H1 (cell line): ENCODE results near the gene CD3D. TPM values are rescaled to one million over a fixed set of nuclear protein-coding genes. Genes with fewer than 3 reads are reported as not detected.
A peak's percentile ranks its signal among the peaks of the same experiment; 100 is the strongest.

ENCODE experiments used
- CTCF ChIA-PET: fragments of 300-600 bp; sonication (Branson Sonifier 250); formaldehyde crosslinking; loops from one replicate; lab custom pipeline; 2021; ENCODE audit not compliant: partially characterized antibody; lab: Charles Lee
- POLR2A ChIA-PET: fragments of 300-600 bp; sonication (Branson Sonifier 250); formaldehyde crosslinking; loops from one replicate; lab custom pipeline; 2021; ENCODE audit warnings: inconsistent platforms; ENCODE audit not compliant: partially characterized antibody; lab: Charles Lee
- DNase-seq, 2 experiments: peaks; one replicate each; pipeline versions ENCODE4 v3.0.0 to v3.0.0-alpha.2; 2010 to 2022; ENCODE audit warnings: low spot score in 2 of 2, low read depth in 1 of 2, mixed read lengths in 1 of 2
- FAIRE-seq: peaks from 2 replicates; lab custom pipeline; 2011; peaks lifted over from hg19 to GRCh38; lab: Jason Lieb, UNC
- H2AFZ ChIP-seq: 2 replicates; pipeline ENCODE4 v1.8.1; 2012; ENCODE audit warnings: low read length, inconsistent platforms
- H2AK5ac ChIP-seq: 2 replicates; pipeline ENCODE4 v1.6.1; 2013; ENCODE audit warnings: low read depth, low read length
- H2BK120ac ChIP-seq: replicated peaks from 2 replicates; pipeline ENCODE3; 2013; ENCODE audit warnings: low read depth, low read length, inconsistent platforms
- H2BK12ac ChIP-seq: 2 replicates; pipeline ENCODE4 v1.6.1; 2013; ENCODE audit warnings: low read depth, low read length
- H2BK15ac ChIP-seq: 2 replicates; pipeline ENCODE4 v1.6.1; 2013; ENCODE audit warnings: low read length
- H2BK20ac ChIP-seq: 2 replicates; pipeline ENCODE4 v1.6.1; 2013; ENCODE audit warnings: low read length
- H2BK5ac ChIP-seq: 2 replicates; pipeline ENCODE4 v1.6.1; 2013; ENCODE audit warnings: low read depth, low read length
- H3K14ac ChIP-seq: 2 replicates; pipeline ENCODE4 v1.6.1; 2013; ENCODE audit warnings: inconsistent platforms; ENCODE audit not compliant: insufficient read length
- H3K18ac ChIP-seq: 2 replicates; pipeline ENCODE4 v1.6.1; 2013; ENCODE audit warnings: low read length; ENCODE audit errors: extremely low read depth
- H3K23ac ChIP-seq: 2 replicates; pipeline ENCODE4 v1.6.1; 2013; ENCODE audit warnings: inconsistent platforms; ENCODE audit not compliant: insufficient read length
- H3K23me2 ChIP-seq: 2 replicates; pipeline ENCODE4 v1.6.1; 2013; ENCODE audit warnings: low read depth, low read length
- H3K27ac ChIP-seq: 2 replicates; pipeline ENCODE4 v1.6.1; 2011; ENCODE audit warnings: low read depth, low read length, inconsistent platforms
- H3K27me3 ChIP-seq, 4 experiments: replicated peaks in 1 of 4; 1 replicate in 1 of 4; 2 replicates in 3 of 4; pipeline versions ENCODE4 v1.6.1 to v1.8.1; 2011 to 2013; ENCODE audit warnings: low read length in 3 of 4, mild to moderate bottlenecking in 3 of 4, inconsistent platforms in 2 of 4, mixed read lengths in 2 of 4, moderate library complexity in 1 of 4; ENCODE audit not compliant: control insufficient read depth in 3 of 4, insufficient read depth in 3 of 4; ENCODE audit errors: extremely low read depth in 1 of 4
- H3K36me3 ChIP-seq, 4 experiments: 2 replicates each; pipeline versions ENCODE4 v1.6.1 to v1.8.1; 2011 to 2013; ENCODE audit warnings: mild to moderate bottlenecking in 4 of 4, low read length in 3 of 4, moderate library complexity in 2 of 4, control low read depth in 1 of 4, inconsistent platforms in 1 of 4; ENCODE audit not compliant: insufficient read depth in 4 of 4, control insufficient read depth in 2 of 4
- H3K4ac ChIP-seq: replicated peaks from 2 replicates; pipeline ENCODE3; 2013; ENCODE audit warnings: low read length, low read depth, mixed read lengths, inconsistent platforms; ENCODE audit not compliant: insufficient read length
- H3K4me1 ChIP-seq, 4 experiments: replicated peaks in 1 of 4; 1 replicate in 1 of 4; 2 replicates in 3 of 4; pipeline versions ENCODE4 v1.6.1 to v1.8.1; 2011 to 2013; ENCODE audit warnings: low read length in 3 of 4, inconsistent platforms in 2 of 4, mixed read lengths in 1 of 4; ENCODE audit not compliant: insufficient read depth in 4 of 4, control insufficient read depth in 3 of 4
- H3K4me2 ChIP-seq, 2 experiments: 2 replicates each; pipeline versions ENCODE4 v1.6.1 to v1.8.1; 2011 to 2013; ENCODE audit warnings: low read depth in 2 of 2, low read length in 2 of 2, control low read depth in 1 of 2, inconsistent platforms in 1 of 2, mild to moderate bottlenecking in 1 of 2; ENCODE audit not compliant: insufficient read depth in 1 of 2
- H3K4me3 ChIP-seq, 4 experiments: fragments of 200-600, 300-600 bp in 1 of 4; sonication (generic), shearing (Covaris generic), sonication (Bioruptor Twin) in 1 of 4; 2 replicates each; pipeline versions ENCODE4 v1.5.1 to v1.8.1; 2011 to 2016; ENCODE audit warnings: low read length in 4 of 4, low read depth in 3 of 4, control low read depth in 2 of 4, inconsistent platforms in 2 of 4, mild to moderate bottlenecking in 2 of 4, mixed read lengths in 1 of 4, moderate library complexity in 1 of 4; ENCODE audit not compliant: insufficient read depth in 2 of 4; ENCODE audit errors: extremely low read depth in 1 of 4
- H3K56ac ChIP-seq: replicated peaks from 2 replicates; pipeline ENCODE3; 2013; ENCODE audit warnings: low read depth, mild to moderate bottlenecking, mixed read lengths, low read length, inconsistent platforms; ENCODE audit not compliant: insufficient read length
- H3K79me1 ChIP-seq: 2 replicates; pipeline ENCODE4 v1.6.1; 2013; ENCODE audit warnings: low read depth, low read length, control low read depth
- H3K79me2 ChIP-seq, 2 experiments: 2 replicates each; pipeline versions ENCODE4 v1.6.1 to v1.8.1; 2012 to 2013; ENCODE audit warnings: low read length in 2 of 2, mild to moderate bottlenecking in 2 of 2, inconsistent platforms in 1 of 2; ENCODE audit not compliant: insufficient read depth in 2 of 2, control insufficient read depth in 1 of 2
- H3K9ac ChIP-seq, 4 experiments: replicated peaks in 1 of 4; 1 replicate in 1 of 4; 2 replicates in 3 of 4; pipeline versions ENCODE4 v1.6.1 to v1.8.1; 2011 to 2013; ENCODE audit warnings: low read depth in 3 of 4, low read length in 3 of 4, control low read depth in 2 of 4, mild to moderate bottlenecking in 2 of 4, moderate library complexity in 2 of 4, inconsistent platforms in 1 of 4; ENCODE audit errors: extremely low read depth in 1 of 4
- H3K9me3 ChIP-seq, 2 experiments: 2 replicates each; pipeline versions ENCODE4 v1.6.1 to v1.8.1; 2012 to 2013; ENCODE audit warnings: mild to moderate bottlenecking in 2 of 2, moderate library complexity in 2 of 2, control low read depth in 1 of 2, inconsistent platforms in 1 of 2, low read depth in 1 of 2, low read length in 1 of 2, mixed read lengths in 1 of 2; ENCODE audit not compliant: insufficient read depth in 2 of 2
- H4K20me1 ChIP-seq, 2 experiments: replicated peaks in 1 of 2; 2 replicates each; pipeline versions ENCODE3 to v1.8.1; 2011 to 2013; ENCODE audit warnings: inconsistent platforms in 2 of 2, low read length in 2 of 2, mild to moderate bottlenecking in 1 of 2; ENCODE audit not compliant: insufficient read depth in 2 of 2, control insufficient read depth in 1 of 2
- H4K5ac ChIP-seq: 2 replicates; pipeline ENCODE4 v1.6.1; 2013; ENCODE audit warnings: low read length, low read depth, mixed read lengths, inconsistent platforms; ENCODE audit not compliant: insufficient read length
- H4K8ac ChIP-seq: 2 replicates; pipeline ENCODE4 v1.8.0; 2013; ENCODE audit warnings: mild to moderate bottlenecking, moderate library complexity, low read length, inconsistent platforms; ENCODE audit not compliant: insufficient read depth; ENCODE audit errors: extremely low read depth
- H4K91ac ChIP-seq: replicated peaks from 2 replicates; pipeline ENCODE3; 2013; ENCODE audit warnings: low read length, mixed read lengths, inconsistent platforms; ENCODE audit not compliant: insufficient read length
- RXRA ChIP-seq: IDR thresholded peaks from 2 replicates; pipeline ENCODE4 v1.6.1; 2011; ENCODE audit warnings: low read depth, mild to moderate bottlenecking, low read length, moderate library complexity; ENCODE audit not compliant: insufficient read depth
- SRF ChIP-seq: IDR thresholded peaks from 2 replicates; pipeline ENCODE4 v1.6.1; 2011; ENCODE audit warnings: mild to moderate bottlenecking, low read depth, low read length, moderate library complexity
- WGBS, 2 experiments: shearing (Covaris generic) in 1 of 2; methylation state at CpG; one replicate each; pipeline versions ENCODE4 v1.1.6 to v1.1.7; 2013 to 2015; ENCODE audit warnings: low lambda C conversion rate in 2 of 2, mixed read lengths in 2 of 2, inconsistent platforms in 1 of 2, low coverage in 1 of 2, missing lambda C conversion rate in 1 of 2; ENCODE audit not compliant: insufficient replicate concordance in 2 of 2, insufficient coverage in 1 of 2, insufficient read length in 1 of 2; ENCODE audit errors: extremely low coverage in 1 of 2, missing lambda C conversion rate in 1 of 2; 5-methylcytosine and 5-hydroxymethylcytosine counted together
- polyA plus RNA-seq, 7 experiments: library from polyadenylated mRNA; depleted of rRNA in 3 of 7; stranded (reverse) in 5 of 7; unstranded in 2 of 7; fragments of >200 nt in 5 of 7; fragments of 200-250 nt in 2 of 7; gene quantifications; 1 replicate in 5 of 7; 2 replicates in 1 of 7; 4 replicates in 1 of 7; pipeline versions ENCODE4 v1.2.1 to v1.2.3, GENCODE V29; 2011 to 2013; ENCODE audit warnings: missing spikeins in 2 of 7, mixed read lengths in 2 of 7
- total RNA-seq: library from RNA; stranded (reverse); fragmentation: NEBNext Ultra II Directional; extraction: Animal tissue kit (Norgen Biotek cat#: 25700); gene quantifications from 2 replicates; pipeline ENCODE4 v1.2.1, GENCODE V29; 2021
- TF ChIP-seq, protein P1 (sequence below): IDR thresholded peaks from 2 replicates; pipeline ENCODE4 v1.6.1; 2011; ENCODE audit warnings: low read length, improper control_type of control experiment

Gene CD3D
- total and polyA plus RNA-seq, 2 of the 8 experiments (the other 6 are each of a cell fraction or from before 2014, with no cell fraction given) = not detected

DNA sequence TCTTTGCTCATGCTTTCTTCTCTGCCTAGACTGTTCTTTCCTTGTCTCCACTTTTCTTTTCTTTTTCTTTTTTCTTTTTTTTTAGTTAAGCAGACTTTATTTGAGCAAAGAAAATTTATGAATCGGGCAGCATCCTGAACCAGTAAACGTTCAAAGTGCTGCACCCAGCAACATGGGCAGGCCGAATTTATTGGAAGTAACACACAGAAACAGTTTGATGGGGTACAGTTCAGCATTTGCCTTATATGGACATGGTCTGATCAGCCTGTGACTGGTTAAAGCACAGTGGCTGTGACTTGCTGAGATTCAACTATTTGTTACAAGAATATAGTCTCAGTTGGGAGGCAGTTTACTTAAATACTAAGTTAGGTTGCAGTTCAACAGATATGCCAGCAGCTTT, 22.0 kb downstream of the CD3D start:
- Histone ChIP-seq H4K91ac (no peak overlapping the region), H3K4me2 (no peak overlapping the region), H3K4me1 (peaks cover 2 to 5% (median 4%) of the 10 kb centered on the region in 4 experiments; a peak in 6 of 7 replicates), H2BK12ac (no peak overlapping the region), H3K27me3 (peaks cover 0 to 4% (median 0%) of the 10 kb centered on the region in 4 experiments; a peak in 2 of 7 replicates), H2BK15ac (no peak overlapping the region), H3K23ac (no peak overlapping the region), H3K4ac (no peak overlapping the region), H3K9me3 (no peaks in the 10 kb centered on the region), H3K79me2 (no peaks in the 10 kb centered on the region), H3K27ac (no peak overlapping the region), H2BK120ac (no peak overlapping the region), H2AFZ (no peak overlapping the region), H3K23me2 (peaks cover 4% of the 10 kb centered on the region; the same call in 1 of the 2 replicates), H3K14ac (no peak overlapping the region), H3K4me3 (no peak overlapping the region), H3K9ac (no peak overlapping the region), H4K8ac (no peak overlapping the region), H3K56ac (no peak overlapping the region)
- ChIA-PET CTCF (interaction anchor here (1.0 kb wide), 1 partner anchor 25 kb away, joined by 3 read pairs; no protein-coding TSS in a partner anchor), POLR2A (no interaction called here)
- 78% methylated on average over 3 of the region's 3 CpGs; no CpG with 5 or more reads in 1 of the 2 experiments for WGBS, 2 experiments
- TF ChIP-seq SRF = peak; percentile 79
- TF ChIP-seq RXRA = no peak
- TF ChIP-seq, protein P1, sequence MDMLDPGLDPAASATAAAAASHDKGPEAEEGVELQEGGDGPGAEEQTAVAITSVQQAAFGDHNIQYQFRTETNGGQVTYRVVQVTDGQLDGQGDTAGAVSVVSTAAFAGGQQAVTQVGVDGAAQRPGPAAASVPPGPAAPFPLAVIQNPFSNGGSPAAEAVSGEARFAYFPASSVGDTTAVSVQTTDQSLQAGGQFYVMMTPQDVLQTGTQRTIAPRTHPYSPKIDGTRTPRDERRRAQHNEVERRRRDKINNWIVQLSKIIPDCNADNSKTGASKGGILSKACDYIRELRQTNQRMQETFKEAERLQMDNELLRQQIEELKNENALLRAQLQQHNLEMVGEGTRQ = no peak
- TF ChIP-seq, all 59 proteins: peak for 1
- Histone ChIP-seq H4K5ac (no peak overlapping the region), H4K20me1 (no peaks in the 10 kb centered on the region), H2AK5ac (no peak overlapping the region), H3K79me1 (no peaks in the 10 kb centered on the region), H2BK20ac (no peak overlapping the region), H3K18ac (no peak overlapping the region), H2BK5ac (no peak overlapping the region), H3K36me3 (no peaks in the 10 kb centered on the region)
- FAIRE-seq (no peak), DNase-seq (no peak)
